ENCODE data around the gene PLXNA2. TPM values are rescaled to one million over a fixed set of nuclear protein-coding genes. Genes with fewer than 3 reads are reported as not detected.

Gene PLXNA2
- total RNA-seq, 1 experiment from 2014 or later = 69.7 TPM

DNA sequence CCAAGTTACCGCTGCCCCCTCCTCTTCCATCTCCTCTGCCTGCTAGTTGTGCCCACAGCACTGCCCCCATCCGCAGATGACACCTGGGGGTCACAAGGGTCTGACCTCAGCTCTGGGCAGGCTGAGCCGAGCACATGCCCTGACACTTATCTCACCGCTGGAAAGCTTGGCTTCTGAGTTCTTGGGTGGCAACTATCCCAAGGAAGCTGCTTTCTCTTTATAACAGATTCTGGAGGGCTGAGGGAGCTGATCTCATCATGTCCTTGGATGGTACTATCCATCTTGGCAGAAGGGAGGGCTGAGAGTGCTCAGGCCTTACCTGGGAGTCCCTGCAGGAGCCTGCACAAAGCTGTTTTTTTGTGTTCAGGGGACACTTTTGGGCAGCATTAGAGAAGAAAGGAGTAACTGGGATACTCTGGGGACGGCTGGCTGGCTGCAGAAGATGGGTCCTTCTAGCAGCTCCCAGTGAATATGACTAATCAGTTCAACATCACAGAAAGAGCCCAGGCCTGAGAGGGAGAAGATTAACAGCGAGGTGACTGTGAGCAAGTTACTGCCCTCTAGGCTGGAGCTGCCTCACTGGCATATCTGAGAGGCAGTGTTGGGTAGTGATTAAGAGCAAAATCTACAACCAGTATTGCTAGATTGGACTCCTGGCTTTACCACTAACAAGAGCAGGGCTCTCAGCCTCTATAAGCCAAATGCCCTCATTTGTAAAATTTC is 71.6 kb downstream of the PLXNA2 start:
- TF ChIP-seq, protein P1, sequence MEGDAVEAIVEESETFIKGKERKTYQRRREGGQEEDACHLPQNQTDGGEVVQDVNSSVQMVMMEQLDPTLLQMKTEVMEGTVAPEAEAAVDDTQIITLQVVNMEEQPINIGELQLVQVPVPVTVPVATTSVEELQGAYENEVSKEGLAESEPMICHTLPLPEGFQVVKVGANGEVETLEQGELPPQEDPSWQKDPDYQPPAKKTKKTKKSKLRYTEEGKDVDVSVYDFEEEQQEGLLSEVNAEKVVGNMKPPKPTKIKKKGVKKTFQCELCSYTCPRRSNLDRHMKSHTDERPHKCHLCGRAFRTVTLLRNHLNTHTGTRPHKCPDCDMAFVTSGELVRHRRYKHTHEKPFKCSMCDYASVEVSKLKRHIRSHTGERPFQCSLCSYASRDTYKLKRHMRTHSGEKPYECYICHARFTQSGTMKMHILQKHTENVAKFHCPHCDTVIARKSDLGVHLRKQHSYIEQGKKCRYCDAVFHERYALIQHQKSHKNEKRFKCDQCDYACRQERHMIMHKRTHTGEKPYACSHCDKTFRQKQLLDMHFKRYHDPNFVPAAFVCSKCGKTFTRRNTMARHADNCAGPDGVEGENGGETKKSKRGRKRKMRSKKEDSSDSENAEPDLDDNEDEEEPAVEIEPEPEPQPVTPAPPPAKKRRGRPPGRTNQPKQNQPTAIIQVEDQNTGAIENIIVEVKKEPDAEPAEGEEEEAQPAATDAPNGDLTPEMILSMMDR (IDR thresholded peaks at IDR 0.05; ENCODE audit: unreplicated experiment) = no peak
- ChIA-PET POLR2A (interaction anchor here (0.8 to 3.0 kb wide), 4 partner anchors 10 to 37 kb away, joined by 3 to 19 read pairs (median 4); no protein-coding TSS in a partner anchor), CTCF (interaction anchor here (0.6 to 47.3 kb wide), 10 partner anchors 10 to 554 kb away, joined by 3 to 1037 read pairs (median 3); partner anchors contain the start of gene PLXNA2)
- H3K27ac Mint-ChIP-seq (ENCODE audit: low read depth, unreplicated experiment) = no peak overlapping the region
- H3K36me3 Mint-ChIP-seq (ENCODE audit: insufficient read depth, unreplicated experiment) = peaks cover 16% of the 10 kb centered on the region
- DNase-seq (ENCODE audit: unreplicated experiment) = peak; percentile 34
- H3K9me3 Mint-ChIP-seq (ENCODE audit: unreplicated experiment) = no peaks in the 10 kb centered on the region
- H3K4me3 Mint-ChIP-seq (ENCODE audit: unreplicated experiment) = no peak overlapping the region
- peaks cover 28% of the 10 kb centered on the region for H3K4me1 Mint-ChIP-seq (ENCODE audit: insufficient read depth, unreplicated experiment)
- no TSS peak for BruUV-seq (replicated peaks)
- intact Hi-C loops (cut with micrococcal nuclease) = no loop called here
- no peaks in the 10 kb centered on the region for H3K27me3 Mint-ChIP-seq (ENCODE audit: insufficient read depth, unreplicated experiment)

DNA sequence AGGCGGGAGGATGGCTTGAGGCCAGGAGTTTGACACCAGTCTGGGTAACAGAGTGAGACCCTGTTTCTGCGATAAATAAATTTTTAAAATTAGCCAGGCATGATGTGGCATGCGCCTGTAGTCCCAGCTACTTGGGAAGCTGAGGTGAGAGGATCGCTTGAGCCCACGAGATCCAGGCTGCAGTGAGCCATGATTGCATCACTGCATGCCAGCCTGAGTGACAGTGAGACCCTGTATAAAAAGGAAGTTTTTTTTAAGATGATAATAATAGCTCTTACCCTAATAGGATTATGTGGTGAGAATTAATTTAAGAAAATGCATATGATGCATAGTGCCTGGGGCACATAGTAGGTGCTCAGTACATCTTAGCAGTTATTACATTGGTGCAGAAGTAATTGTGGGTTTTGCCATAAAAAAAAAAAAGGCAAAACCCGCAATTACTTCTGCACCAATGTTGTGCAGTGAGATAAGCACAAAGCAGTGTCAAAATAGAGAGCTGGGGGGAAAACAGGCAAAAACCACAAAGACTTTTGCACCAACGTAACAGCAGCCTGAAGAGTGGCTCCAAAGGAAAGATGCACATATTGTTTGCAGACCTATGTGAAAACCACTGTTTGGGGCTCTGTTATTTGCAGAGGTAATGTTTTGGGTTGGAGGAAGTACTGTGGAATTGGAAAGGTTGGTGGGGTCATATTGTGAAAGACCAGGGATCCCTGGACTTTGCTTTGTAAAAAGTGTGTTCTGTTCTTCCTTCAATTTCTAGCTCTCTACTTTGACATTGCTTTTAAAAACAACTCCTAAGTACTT is 72.4 kb downstream of the PLXNA2 start:
- Mint-ChIP-seq H3K4me1 (ENCODE audit: insufficient read depth, unreplicated experiment) (peaks cover 30% of the 10 kb centered on the region), H3K36me3 (ENCODE audit: insufficient read depth, unreplicated experiment) (peaks cover 16% of the 10 kb centered on the region), H3K4me3 (ENCODE audit: unreplicated experiment) (no peak overlapping the region), H3K9me3 (ENCODE audit: unreplicated experiment) (no peaks in the 10 kb centered on the region), H3K27ac (ENCODE audit: low read depth, unreplicated experiment) (no peak overlapping the region), H3K27me3 (ENCODE audit: insufficient read depth, unreplicated experiment) (no peaks in the 10 kb centered on the region)
- TF ChIP-seq, protein P1 (IDR thresholded peaks at IDR 0.05; ENCODE audit: unreplicated experiment) = no peak
- no peak for DNase-seq (ENCODE audit: unreplicated experiment)
- BruUV-seq (replicated peaks) = no TSS peak
- POLR2A ChIA-PET = interaction anchor here (0.7 to 3.0 kb wide), 5 partner anchors 9 to 37 kb away, joined by 3 to 19 read pairs (median 3); no protein-coding TSS in a partner anchor
- intact Hi-C loops (cut with micrococcal nuclease) = no loop called here
- CTCF ChIA-PET = interaction anchor here (0.6 to 47.3 kb wide), 9 partner anchors 9 to 554 kb away, joined by 3 to 1037 read pairs (median 3); partner anchors contain the start of gene PLXNA2

DNA sequence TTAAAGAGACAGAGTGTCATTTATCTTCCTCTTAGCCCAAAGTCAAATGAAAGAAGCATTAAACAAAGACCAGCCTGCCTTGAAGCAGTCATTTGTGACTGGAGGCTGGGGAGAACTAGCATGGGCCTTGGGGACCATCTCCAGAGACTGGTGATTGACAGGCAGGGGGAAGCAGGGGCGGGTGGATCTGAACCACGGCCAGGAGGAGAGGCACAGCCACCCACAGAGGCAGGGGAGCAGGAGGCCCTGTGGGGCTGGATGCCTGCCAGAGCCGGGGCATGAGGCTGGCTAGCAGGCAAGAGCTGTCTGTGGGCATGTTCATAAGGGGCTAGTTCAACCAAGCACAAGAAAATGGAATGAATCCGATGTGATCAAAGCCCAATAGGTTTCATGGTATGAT is 73.9 kb downstream of the PLXNA2 start:
- Mint-ChIP-seq H3K27ac (ENCODE audit: low read depth, unreplicated experiment) (no peak overlapping the region), H3K36me3 (ENCODE audit: insufficient read depth, unreplicated experiment) (peaks cover 8% of the 10 kb centered on the region), H3K27me3 (ENCODE audit: insufficient read depth, unreplicated experiment) (no peaks in the 10 kb centered on the region), H3K9me3 (ENCODE audit: unreplicated experiment) (no peaks in the 10 kb centered on the region), H3K4me1 (ENCODE audit: insufficient read depth, unreplicated experiment) (peaks cover 41% of the 10 kb centered on the region), H3K4me3 (ENCODE audit: unreplicated experiment) (no peak overlapping the region)
- peak; percentile 62 for DNase-seq (ENCODE audit: unreplicated experiment)
- no TSS peak for BruUV-seq (replicated peaks)
- intact Hi-C loops (cut with micrococcal nuclease) = no loop called here
- TF ChIP-seq, protein P1 (IDR thresholded peaks at IDR 0.05; ENCODE audit: unreplicated experiment) = no peak
- CTCF ChIA-PET = interaction anchor here (0.6 to 47.3 kb wide), 2 partner anchors 69 to 475 kb away, joined by 3 to 1037 read pairs; partner anchors contain the start of gene PLXNA2
- POLR2A ChIA-PET = interaction anchor here (1.3 to 3.0 kb wide), 2 partner anchors 13 to 62 kb away, joined by 3 to 19 read pairs; no protein-coding TSS in a partner anchor
